Upper lobe of right lung (tissue), 1 donor: Measurements from ENCODE around the gene KLF11. TPM values are rescaled to one million over a fixed set of nuclear protein-coding genes. Genes with fewer than 3 reads are reported as not detected.

Source experiments
- ATAC-seq: fragments of 200-7000 bp; cut with Tn5 transposase; one replicate; pipeline ENCODE4 v1.9.1; 2020; ENCODE audit warnings: mild to moderate bottlenecking, moderate library complexity
- DNase-seq: peaks from one replicate; pipeline ENCODE4 v3.0.0-alpha.2; 2020
- H3K27ac ChIP-seq: fragments of 200-600 bp; one replicate; pipeline ENCODE4 v1.8.0; 2022
- H3K27me3 ChIP-seq: fragments of 200-600 bp; one replicate; pipeline ENCODE4 v1.8.0; 2022; ENCODE audit warnings: mild to moderate bottlenecking
- H3K36me3 ChIP-seq: fragments of 200-600 bp; one replicate; pipeline ENCODE4 v1.8.0; 2022
- H3K4me1 ChIP-seq: fragments of 200-600 bp; one replicate; pipeline ENCODE4 v1.8.0; 2022
- H3K4me3 ChIP-seq: fragments of 200-600 bp; one replicate; pipeline ENCODE4 v1.8.0; 2022; ENCODE audit warnings: mild to moderate bottlenecking
- H3K9me3 ChIP-seq: fragments of 200-600 bp; one replicate; pipeline ENCODE4 v1.8.0; 2022
- intact Hi-C: fragments of 100-400 bp; cut with DNase I; formaldehyde crosslinking; loops from one replicate; pipeline ENCODE4 v1.11.0; 2022
- total RNA-seq: library from RNA; stranded (reverse); fragmentation: NEBNext Ultra II Directional; extraction: Animal tissue kit (Norgen Biotek cat#: 25700); gene quantifications from one replicate; pipeline ENCODE4 v1.2.1, GENCODE V29; 2021
- TF ChIP-seq, protein P1 (sequence below): fragments of 200-600 bp; IDR thresholded peaks from one replicate; pipeline ENCODE4 v1.8.0; 2022; ENCODE audit warnings: antibody characterized with exemption
- donor health status: DM: no; HTN: yes; CAD: no; lungs with severe emphysema.

Gene KLF11
- total RNA-seq, 1 donor from 2014 or later, result 45.6 TPM

DNA sequence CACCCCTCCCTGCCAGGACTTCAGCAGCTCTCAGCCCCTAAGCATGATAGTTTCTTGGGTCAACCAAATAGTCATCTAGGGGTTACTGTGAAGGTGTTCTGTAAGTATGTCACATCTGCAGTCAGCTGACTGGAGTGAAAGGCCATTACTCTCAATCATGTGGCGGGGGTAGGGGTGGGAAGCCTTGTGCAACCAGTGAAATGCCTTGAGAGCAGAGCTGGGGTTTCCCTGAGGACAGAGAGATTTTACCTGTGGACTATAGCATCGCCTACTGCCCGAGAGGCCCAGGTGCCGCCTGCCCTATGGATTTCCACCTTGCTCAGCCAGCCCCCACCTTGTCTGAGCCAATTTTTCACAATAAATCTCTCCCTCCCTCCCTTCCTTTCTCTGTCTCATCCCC lies 20.9 kb upstream of the KLF11 start:
- Histone ChIP-seq H3K27me3 (no peaks in the 10 kb centered on the region), H3K4me3 (no peak overlapping the region), H3K4me1 (peaks cover 8% of the 10 kb centered on the region), H3K36me3 (no peaks in the 10 kb centered on the region), H3K27ac (no peak overlapping the region), H3K9me3 (no peaks in the 10 kb centered on the region)
- intact Hi-C loops, result no loop called here
- TF ChIP-seq, protein P1, sequence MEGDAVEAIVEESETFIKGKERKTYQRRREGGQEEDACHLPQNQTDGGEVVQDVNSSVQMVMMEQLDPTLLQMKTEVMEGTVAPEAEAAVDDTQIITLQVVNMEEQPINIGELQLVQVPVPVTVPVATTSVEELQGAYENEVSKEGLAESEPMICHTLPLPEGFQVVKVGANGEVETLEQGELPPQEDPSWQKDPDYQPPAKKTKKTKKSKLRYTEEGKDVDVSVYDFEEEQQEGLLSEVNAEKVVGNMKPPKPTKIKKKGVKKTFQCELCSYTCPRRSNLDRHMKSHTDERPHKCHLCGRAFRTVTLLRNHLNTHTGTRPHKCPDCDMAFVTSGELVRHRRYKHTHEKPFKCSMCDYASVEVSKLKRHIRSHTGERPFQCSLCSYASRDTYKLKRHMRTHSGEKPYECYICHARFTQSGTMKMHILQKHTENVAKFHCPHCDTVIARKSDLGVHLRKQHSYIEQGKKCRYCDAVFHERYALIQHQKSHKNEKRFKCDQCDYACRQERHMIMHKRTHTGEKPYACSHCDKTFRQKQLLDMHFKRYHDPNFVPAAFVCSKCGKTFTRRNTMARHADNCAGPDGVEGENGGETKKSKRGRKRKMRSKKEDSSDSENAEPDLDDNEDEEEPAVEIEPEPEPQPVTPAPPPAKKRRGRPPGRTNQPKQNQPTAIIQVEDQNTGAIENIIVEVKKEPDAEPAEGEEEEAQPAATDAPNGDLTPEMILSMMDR, result no peak
- no peak for DNase-seq
- no peak for ATAC-seq

DNA sequence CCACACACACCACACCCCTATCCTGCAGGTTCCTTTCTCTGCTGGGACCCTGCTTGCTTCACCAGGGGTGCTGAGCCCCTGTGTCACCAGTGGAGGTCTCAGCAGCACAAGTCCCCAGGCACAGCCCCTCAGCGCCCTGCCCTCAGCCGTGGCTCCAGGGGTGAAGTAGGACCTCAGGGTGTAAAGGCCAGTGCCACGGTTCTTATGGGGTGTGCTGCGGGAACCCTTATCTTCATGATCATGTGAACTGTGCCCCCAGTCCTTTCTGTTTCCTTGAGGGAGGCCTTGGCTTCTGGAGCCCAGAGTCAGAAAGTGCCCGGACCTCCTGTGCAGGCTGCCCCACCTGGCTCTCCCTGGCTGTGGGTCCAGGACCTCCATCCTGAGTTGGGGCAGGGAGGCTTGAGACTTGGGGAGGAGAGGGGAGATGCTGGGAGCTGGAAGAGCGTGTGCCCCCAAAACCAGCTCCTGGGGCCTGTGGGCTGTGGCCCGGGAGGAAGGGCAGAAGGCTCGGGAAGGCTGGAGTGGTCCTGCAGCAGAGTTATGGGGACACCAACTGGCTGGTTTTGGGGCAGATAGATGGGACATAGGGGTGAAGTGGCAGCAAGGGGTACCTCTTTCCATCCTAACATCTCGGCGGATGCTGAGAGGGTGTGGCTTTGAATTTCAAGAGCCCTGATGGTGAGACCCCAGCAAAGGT lies 20.2 kb upstream of the KLF11 start:
- H3K4me1 ChIP-seq, result peaks cover 8% of the 10 kb centered on the region
- intact Hi-C loops, result no loop called here
- no peak for DNase-seq
- H3K9me3 ChIP-seq, result no peaks in the 10 kb centered on the region
- H3K27me3 ChIP-seq, result no peaks in the 10 kb centered on the region
- H3K4me3 ChIP-seq, result no peak overlapping the region
- TF ChIP-seq, protein P1, result no peak
- no peak for ATAC-seq
- no peaks in the 10 kb centered on the region for H3K36me3 ChIP-seq
- no peak overlapping the region for H3K27ac ChIP-seq

- peaks cover 22% of the 10 kb centered on the region for H3K4me1 ChIP-seq
- no peak overlapping the region for H3K4me3 ChIP-seq
- no peaks in the 10 kb centered on the region for H3K36me3 ChIP-seq
- no peak overlapping the region for H3K27ac ChIP-seq
- ATAC-seq, result no peak
- H3K9me3 ChIP-seq, result no peaks in the 10 kb centered on the region
- no peak for DNase-seq
- no peaks in the 10 kb centered on the region for H3K27me3 ChIP-seq
- intact Hi-C loops, result no loop called here
- TF ChIP-seq, protein P1, result no peak
Observed at GRCh38 chr2:10026940-10027569, 16.3 kb upstream of the KLF11 start.

DNA sequence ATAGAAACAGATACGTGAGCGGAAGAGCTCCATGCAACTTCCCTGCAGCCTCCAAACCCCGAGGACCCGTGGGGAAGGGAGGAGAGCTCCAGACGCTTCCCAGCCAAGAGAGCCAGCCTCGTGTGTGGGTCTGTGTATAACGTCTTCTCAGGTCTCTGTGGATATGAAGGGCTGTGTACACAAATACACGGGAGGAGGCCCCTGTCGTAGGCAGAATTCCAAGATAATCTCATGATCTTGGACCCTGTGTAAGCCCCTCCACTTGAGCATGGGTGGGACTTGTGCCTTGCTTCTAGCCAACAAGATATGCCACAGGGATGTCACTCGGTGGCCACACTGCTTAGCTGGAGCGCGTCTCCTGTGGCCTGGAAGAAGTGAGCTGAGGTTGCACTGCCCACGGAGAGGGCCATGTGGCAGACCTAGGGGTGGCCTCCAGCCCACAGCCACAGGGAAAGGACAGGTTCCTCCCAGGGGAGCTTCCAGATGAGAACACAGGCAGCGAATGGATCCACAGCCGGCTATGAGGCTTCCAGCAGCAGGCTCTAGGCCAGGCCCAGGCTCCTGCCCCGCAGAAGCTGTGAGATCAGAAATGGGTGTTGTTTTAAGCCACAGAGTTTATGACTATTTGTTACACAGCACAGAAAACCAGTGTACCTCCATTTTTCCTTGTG lies 15.6 kb upstream of the KLF11 start:
- Histone ChIP-seq H3K36me3 (no peaks in the 10 kb centered on the region), H3K4me3 (no peak overlapping the region), H3K9me3 (no peaks in the 10 kb centered on the region), H3K27me3 (no peaks in the 10 kb centered on the region), H3K27ac (peak overlapping the region; percentile 80), H3K4me1 (peaks cover 22% of the 10 kb centered on the region)
- intact Hi-C loops, result no loop called here
- TF ChIP-seq, protein P1, result no peak
- DNase-seq (no peak), ATAC-seq (no peak)

DNA sequence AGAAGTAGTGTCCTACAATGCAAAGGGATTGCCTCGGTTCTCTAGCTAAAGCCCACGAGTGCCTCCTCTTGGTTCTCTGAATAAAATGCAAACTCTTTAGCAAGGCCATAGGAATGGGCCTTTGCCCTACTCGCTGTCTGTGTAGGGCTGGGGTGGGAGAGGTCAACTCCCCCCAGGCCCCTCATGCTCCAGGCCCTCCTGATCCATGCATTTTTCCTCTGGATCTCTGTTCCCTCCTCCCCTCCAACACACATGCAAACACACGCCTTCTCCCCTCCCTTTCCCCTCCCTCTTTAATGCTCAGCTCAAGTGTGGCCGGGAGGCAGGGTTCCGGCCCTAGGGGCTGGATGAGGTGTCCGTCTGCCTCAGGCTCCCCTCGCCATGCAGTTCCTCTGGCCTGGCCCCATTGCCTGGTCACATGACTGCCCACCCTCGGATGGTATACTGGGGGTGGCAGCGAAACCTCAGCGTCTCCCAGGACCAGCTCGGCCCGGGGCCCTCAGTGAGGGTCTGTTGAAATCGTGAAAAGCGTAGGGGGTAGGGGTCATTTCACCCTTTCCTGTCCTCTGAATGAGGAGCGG lies 14.9 kb upstream of the KLF11 start:
- Histone ChIP-seq H3K27me3 (no peaks in the 10 kb centered on the region), H3K36me3 (no peaks in the 10 kb centered on the region), H3K9me3 (no peaks in the 10 kb centered on the region), H3K4me3 (no peak overlapping the region), H3K4me1 (peaks cover 22% of the 10 kb centered on the region), H3K27ac (peak overlapping the region; percentile 80)
- TF ChIP-seq, protein P1, result no peak
- DNase-seq (no peak), ATAC-seq (peak; percentile 19)
- intact Hi-C loops, result no loop called here
